HEK293 (cell line): ENCODE data around the gene PTCD1.

Experiments
- CTCF ChIA-PET: fragments of 350-600 bp; formaldehyde crosslinking; extraction: SDS; loops from one replicate; lab custom pipeline; 2021; ENCODE audit warnings: antibody characterized with exemption; lab: Yijun Ruan, JAX
- POLR2A ChIA-PET: fragments of 300-600 bp; formaldehyde crosslinking; extraction: SDS; loops from one replicate; lab custom pipeline; 2020; ENCODE audit warnings: antibody characterized with exemption, inconsistent platforms; lab: Yijun Ruan, JAX
- H3K27ac ChIP-seq: fragments of 200-500 bp; sonication (Bioruptor generic); 2 replicates; pipeline ENCODE4 v1.5.1; 2014; ENCODE audit warnings: low read depth, low read length, control low read depth, inconsistent platforms; ENCODE audit errors: extremely low read depth
- H3K36me3 ChIP-seq, 2 experiments: fragments of 200-500 bp in 1 of 2; sonication (Bioruptor generic) in 1 of 2; 1 replicate in 1 of 2; 2 replicates in 1 of 2; pipeline ENCODE4 v1.5.1; 2014 to 2017; ENCODE audit warnings: inconsistent platforms in 2 of 2, low read length in 2 of 2; ENCODE audit not compliant: control insufficient read depth in 2 of 2, insufficient read depth in 1 of 2
- H3K4me1 ChIP-seq: fragments of 200-500 bp; sonication (Bioruptor generic); 2 replicates; pipeline ENCODE4 v1.5.1; 2014; ENCODE audit warnings: mild to moderate bottlenecking, low read length, inconsistent platforms; ENCODE audit not compliant: control insufficient read depth, insufficient read depth
- H3K4me3 ChIP-seq: 2 replicates; pipeline ENCODE4 v1.5.1; 2011; ENCODE audit warnings: low read depth, mild to moderate bottlenecking, control low read depth, low read length, moderate library complexity
- H3K9me3 ChIP-seq: fragments of 200-500 bp; sonication (Bioruptor generic); 2 replicates; pipeline ENCODE4 v1.5.1; 2014; ENCODE audit warnings: low read depth, low read length, inconsistent platforms; ENCODE audit not compliant: control insufficient read depth, insufficient read depth
- BCL11B ChIP-seq: fragments of 450-650 bp; formaldehyde crosslinking; IDR thresholded peaks from 2 replicates; pipeline ENCODE4 v1.5.1; 2016; ENCODE audit warnings: low read depth, missing biosample characterization, missing genetic modification characterization
- CTCF ChIP-seq: fragments of 450-650 bp; formaldehyde crosslinking; IDR thresholded peaks from 2 replicates; pipeline ENCODE4 v1.5.1; 2016; ENCODE audit warnings: missing biosample characterization, missing genetic modification characterization
- GFI1B ChIP-seq: fragments of 450-650 bp; formaldehyde crosslinking; IDR thresholded peaks from 2 replicates; pipeline ENCODE4 v1.5.1; 2016; ENCODE audit warnings: missing biosample characterization, missing genetic modification characterization
- HIC1 ChIP-seq: fragments of 450-650 bp; formaldehyde crosslinking; IDR thresholded peaks from 2 replicates; pipeline ENCODE4 v1.5.1; 2016; ENCODE audit warnings: missing biosample characterization, missing genetic modification characterization
- PRDM6 ChIP-seq: fragments of 450-650 bp; formaldehyde crosslinking; IDR thresholded peaks from 2 replicates; pipeline ENCODE4 v1.5.1; 2017; ENCODE audit warnings: missing biosample characterization, missing genetic modification characterization
- YY1 ChIP-seq: fragments of 450-650 bp; formaldehyde crosslinking; IDR thresholded peaks from 2 replicates; pipeline ENCODE4 v1.5.1; 2018; ENCODE audit warnings: missing biosample characterization, missing genetic modification characterization
- ZBTB1 ChIP-seq: fragments of 450-650 bp; formaldehyde crosslinking; IDR thresholded peaks from 2 replicates; pipeline ENCODE4 v1.5.1; 2016; ENCODE audit warnings: missing biosample characterization, missing genetic modification characterization
- ZBTB26 ChIP-seq: fragments of 450-650 bp; formaldehyde crosslinking; optimal IDR thresholded peaks from 2 replicates; pipeline ENCODE3; 2016; ENCODE audit warnings: missing biosample characterization, mild to moderate bottlenecking, missing genetic modification characterization
- ZFHX2 ChIP-seq: fragments of 450-650 bp; formaldehyde crosslinking; conservative IDR thresholded peaks from 2 replicates; pipeline ENCODE4 v1.5.1; 2016; ENCODE audit warnings: missing biosample characterization, missing genetic modification characterization
- ZFP69B ChIP-seq: fragments of 450-650 bp; formaldehyde crosslinking; IDR thresholded peaks from 2 replicates; pipeline ENCODE4 v1.5.1; 2016; ENCODE audit warnings: missing biosample characterization, missing genetic modification characterization
- ZNF114 ChIP-seq: fragments of 450-650 bp; formaldehyde crosslinking; IDR thresholded peaks from 2 replicates; pipeline ENCODE4 v1.5.0; 2017; ENCODE audit warnings: missing biosample characterization, missing genetic modification characterization
- ZNF155 ChIP-seq: fragments of 450-650 bp; formaldehyde crosslinking; IDR thresholded peaks from 2 replicates; pipeline ENCODE4 v1.5.1; 2016; ENCODE audit warnings: missing biosample characterization, missing genetic modification characterization
- ZNF184 ChIP-seq: fragments of 450-650 bp; IDR thresholded peaks from 2 replicates; pipeline ENCODE4 v1.5.1; 2018; ENCODE audit warnings: missing biosample characterization, mild to moderate bottlenecking, missing genetic modification characterization
- ZNF24 ChIP-seq: fragments of 450-650 bp; formaldehyde crosslinking; IDR thresholded peaks from 2 replicates; pipeline ENCODE4 v1.5.1; 2016; ENCODE audit warnings: missing biosample characterization, missing genetic modification characterization
- ZNF335 ChIP-seq: fragments of 450-650 bp; formaldehyde crosslinking; conservative IDR thresholded peaks from 2 replicates; pipeline ENCODE4 v1.5.1; 2016; ENCODE audit warnings: missing biosample characterization, missing genetic modification characterization
- ZNF473 ChIP-seq: fragments of 450-650 bp; formaldehyde crosslinking; IDR thresholded peaks from 2 replicates; pipeline ENCODE4 v1.5.1; 2017; ENCODE audit warnings: missing biosample characterization, missing genetic modification characterization
- ZNF48 ChIP-seq: fragments of 450-650 bp; formaldehyde crosslinking; IDR thresholded peaks from 2 replicates; pipeline ENCODE4 v1.5.1; 2016; ENCODE audit warnings: missing biosample characterization, missing genetic modification characterization
- ZNF610 ChIP-seq: fragments of 450-650 bp; formaldehyde crosslinking; IDR thresholded peaks from 2 replicates; pipeline ENCODE4 v1.5.1; 2016; ENCODE audit warnings: missing biosample characterization, missing genetic modification characterization, borderline replicate concordance
- ZNF639 ChIP-seq: fragments of 450-650 bp; formaldehyde crosslinking; IDR thresholded peaks from 2 replicates; pipeline ENCODE4 v1.5.1; 2016; ENCODE audit warnings: missing biosample characterization, missing genetic modification characterization
- ZNF660 ChIP-seq: fragments of 450-650 bp; IDR thresholded peaks from 2 replicates; pipeline ENCODE4 v1.5.1; 2018; ENCODE audit warnings: missing biosample characterization, mild to moderate bottlenecking, missing genetic modification characterization
- ZNF664 ChIP-seq: fragments of 450-650 bp; formaldehyde crosslinking; IDR thresholded peaks from 2 replicates; pipeline ENCODE4 v1.5.1; 2016; ENCODE audit warnings: missing biosample characterization, missing genetic modification characterization
- ZNF692 ChIP-seq: fragments of 450-650 bp; formaldehyde crosslinking; IDR thresholded peaks from 2 replicates; pipeline ENCODE4 v1.5.1; 2016; ENCODE audit warnings: missing biosample characterization, missing genetic modification characterization
- ZNF704 ChIP-seq: fragments of 450-650 bp; formaldehyde crosslinking; IDR thresholded peaks from 2 replicates; pipeline ENCODE4 v1.5.1; 2016; ENCODE audit warnings: missing biosample characterization, missing genetic modification characterization
- ZNF777 ChIP-seq: fragments of 450-650 bp; formaldehyde crosslinking; IDR thresholded peaks from 2 replicates; pipeline ENCODE4 v1.5.1; 2017; ENCODE audit warnings: missing biosample characterization, missing genetic modification characterization, borderline replicate concordance
- ZNF791 ChIP-seq: fragments of 450-650 bp; formaldehyde crosslinking; IDR thresholded peaks from 2 replicates; pipeline ENCODE4 v1.5.1; 2016; ENCODE audit warnings: missing biosample characterization, missing genetic modification characterization

Gene PTCD1

GRCh38 chr7:99409192-99409572 is 29.4 kb downstream of the PTCD1 start (continued):
- TF ChIP-seq ZNF692 (tag by site-specific recombination), result no peak
- TF ChIP-seq ZNF660 (tag by site-specific recombination), result no peak
- 0 out of 2 replicates have a peak, but pooled peaks have one; percentile 12 for TF ChIP-seq GFI1B (tag by site-specific recombination)
- no peak for TF ChIP-seq PRDM6 (tag by site-specific recombination)
- no peak for TF ChIP-seq ZNF155
- TF ChIP-seq ZNF704 (tag by site-specific recombination), result no peak
- peak; percentile 54 for TF ChIP-seq ZFHX2 (tag by site-specific recombination)
- no peak for TF ChIP-seq ZNF639 (tag by site-specific recombination)
- TF ChIP-seq ZNF473 (tag by site-specific recombination), result no peak
- TF ChIP-seq ZNF610, result no peak
- no peak for TF ChIP-seq YY1 (tag by site-specific recombination)
- TF ChIP-seq ZNF777 (tag by site-specific recombination), result no peak
- TF ChIP-seq ZNF184 (tag by site-specific recombination), result no peak
- no peak for TF ChIP-seq ZNF335 (tag by site-specific recombination)

GRCh38 chr7:99408379-99409191 is 30.0 kb downstream of the PTCD1 start, which contains the start of the genes BUD31 and PDAP1:
Gene BUD31, plus strand, starts transcription at chr7:99408969. Its CDS starts 2,124 bp downstream, at chr7:99411093.
Gene PDAP1, minus strand, starts transcription at chr7:99408597. Its CDS starts 49 bp downstream, at chr7:99408548.
- POLR2A ChIA-PET, result interaction anchor here (0.6 to 3.3 kb wide), 16 partner anchors 8 to 660 kb away, joined by 3 to 36 read pairs (median 6); partner anchors contain the start of genes ARPC1A, ARPC1B, CPSF4 and PTCD1
- H3K9me3 ChIP-seq, result no peaks in the 10 kb centered on the region
- peaks cover 2% of the 10 kb centered on the region; the same call in 1 of the 2 replicates for H3K4me1 ChIP-seq
- peak; percentile 58 for TF ChIP-seq ZBTB26 (tag by site-specific recombination)
- TF ChIP-seq ZNF24 (tag by site-specific recombination), result peak; percentile 61; the same call in 1 of the 2 replicates
- TF ChIP-seq ZFP69B (tag by site-specific recombination), result no peak; the same call in 1 of the 2 replicates
- TF ChIP-seq ZNF777 (tag by site-specific recombination), result no peak
- TF ChIP-seq ZNF664 (tag by site-specific recombination), result no peak
- TF ChIP-seq ZFHX2 (tag by site-specific recombination), result no peak; the same call in 1 of the 2 replicates
- no peak for TF ChIP-seq ZNF48 (tag by site-specific recombination)
- no peak for TF ChIP-seq CTCF
- TF ChIP-seq ZNF791 (tag by site-specific recombination), result no peak
- peak; percentile 81 for TF ChIP-seq HIC1
- TF ChIP-seq ZBTB1, result no peak
- no peak for TF ChIP-seq ZNF114 (tag by site-specific recombination)
- peak; percentile 90 for TF ChIP-seq BCL11B (tag by site-specific recombination)

More at GRCh38 chr7:99408379-99409191, 30.0 kb downstream of the PTCD1 start, which contains the start of the genes BUD31 and PDAP1:
- peak within 1 kb of the TSS; percentile 96 for H3K27ac ChIP-seq
- peak within 1 kb of the TSS; percentile 92 for H3K4me3 ChIP-seq
- peaks cover 39 to 55% of the 10 kb centered on the region in 2 experiments for H3K36me3 ChIP-seq
- CTCF ChIA-PET, result interaction anchor here (0.6 kb wide), 1 partner anchor 82 kb away, joined by 4 read pairs; no protein-coding TSS in a partner anchor
